ENCODE data around the gene STK40.

The STK40 gene

GRCh38 chr1:36306210-36306901 is 79.4 kb downstream of the STK40 start, which contains the start of gene SH3D21:
TSS of gene SH3D21 (plus strand) at chr1:36306368. CDS start at chr1:36306421, 53 bp downstream.
- peak; percentile 55 for DNase-seq

- DNase-seq, result no peak
Measured at GRCh38 chr1:36305915-36306209, 79.9 kb downstream of the STK40 start.

- no peak for DNase-seq
Measured at GRCh38 chr1:36304970-36305914, 80.5 kb downstream of the STK40 start.

GRCh38 chr1:36304521-36304920 is 81.2 kb downstream of the STK40 start:
- DNase-seq, result no peak

GRCh38 chr1:36303650-36304360 is 81.9 kb downstream of the STK40 start:
- DNase-seq, result no peak

GRCh38 chr1:36303244-36303643 is 82.5 kb downstream of the STK40 start:
- DNase-seq, result no peak

GRCh38 chr1:36301220-36301619 is 84.5 kb downstream of the STK40 start:
- no peak for DNase-seq

- DNase-seq, result no peak
Measured at GRCh38 chr1:36300526-36300925, 85.2 kb downstream of the STK40 start.

GRCh38 chr1:36298640-36299039 is 87.1 kb downstream of the STK40 start:
- DNase-seq, result no peak

- no peak for DNase-seq
Measured at GRCh38 chr1:36297062-36297461, 88.7 kb downstream of the STK40 start.

GRCh38 chr1:36295390-36295789 is 90.3 kb downstream of the STK40 start:
- DNase-seq, result no peak
